GM12875 (cell line): Measurements from ENCODE around the gene CTDSPL.

Source experiments
- H3K4me3 ChIP-seq: one replicate; pipeline ENCODE4 v1.5.1; 2011; ENCODE audit warnings: low read depth, low read length, control low read depth
- CTCF ChIP-seq: IDR thresholded peaks from 2 replicates; pipeline ENCODE4 v1.5.1; 2011; ENCODE audit warnings: low read depth, mild to moderate bottlenecking, control low read depth, inconsistent platforms, low read length, moderate library complexity, borderline replicate concordance; ENCODE audit not compliant: insufficient read depth

CTDSPL gene

GRCh38 chr3:37922721-37923568 is 61.3 kb downstream of the CTDSPL start:
- no peak for TF ChIP-seq CTCF
- no peak overlapping the region for H3K4me3 ChIP-seq

GRCh38 chr3:37923569-37924040 is 61.9 kb downstream of the CTDSPL start:
- no peak overlapping the region for H3K4me3 ChIP-seq
- no peak for TF ChIP-seq CTCF

GRCh38 chr3:37924453-37924852 is 62.8 kb downstream of the CTDSPL start:
- TF ChIP-seq CTCF = no peak
- no peak overlapping the region for H3K4me3 ChIP-seq

GRCh38 chr3:37925157-37925556 is 63.5 kb downstream of the CTDSPL start:
- no peak overlapping the region for H3K4me3 ChIP-seq
- TF ChIP-seq CTCF = no peak

GRCh38 chr3:37926611-37927010 is 64.9 kb downstream of the CTDSPL start:
- no peak overlapping the region for H3K4me3 ChIP-seq
- no peak for TF ChIP-seq CTCF

- no peak for TF ChIP-seq CTCF
- H3K4me3 ChIP-seq = no peak overlapping the region
Measured at GRCh38 chr3:37930495-37930894, 68.8 kb downstream of the CTDSPL start.

- TF ChIP-seq CTCF = no peak
- no peak overlapping the region for H3K4me3 ChIP-seq
Measured at GRCh38 chr3:37932505-37932904, 70.8 kb downstream of the CTDSPL start.
